ENCODE data around the gene OVCA2.

The OVCA2 gene

DNA sequence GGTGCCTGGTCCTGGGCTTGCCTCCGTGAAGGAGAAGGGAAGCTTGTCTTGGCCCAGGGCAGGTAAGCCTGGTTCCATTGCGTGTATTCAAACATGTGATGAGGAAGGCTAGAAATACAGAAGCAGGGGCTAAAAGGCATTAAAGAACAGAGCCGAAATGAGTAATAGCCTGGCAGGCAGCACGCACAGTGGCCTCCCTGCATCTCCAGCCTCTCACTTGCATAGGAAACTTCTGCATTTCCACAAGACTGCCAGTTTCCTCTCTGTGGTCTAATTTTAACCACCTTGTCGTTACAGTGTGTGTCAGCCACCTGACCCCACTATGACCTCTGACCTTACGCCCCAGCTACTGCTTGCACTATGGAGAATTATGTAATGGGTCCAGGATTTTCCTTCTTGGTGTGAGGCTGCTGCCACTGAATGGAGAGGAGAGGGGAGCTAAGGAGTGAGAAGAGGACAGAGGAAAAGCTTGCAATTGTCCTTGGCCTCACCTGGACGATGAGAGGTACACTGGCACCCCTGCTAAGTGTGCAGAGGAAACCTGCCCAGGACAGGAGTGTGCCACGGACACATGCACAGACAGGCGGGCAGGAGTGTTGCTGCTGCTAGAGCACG lies 45.9 kb downstream of the OVCA2 start:
- H3K27ac ChIP-seq = peak overlapping the region; percentile 40
- H3K4me3 ChIP-seq (ENCODE audit: low read depth, low read length) = no peak overlapping the region
- H3K27me3 ChIP-seq (replicated peaks) = no peaks in the 10 kb centered on the region
- peak; percentile 47 for DNase-seq
- no peak for TF ChIP-seq CTCF (IDR thresholded peaks at IDR 0.05; ENCODE audit: low read depth, low read length, missing control alignments)
- in situ Hi-C loops (cut with HindIII; ENCODE audit: low pct_ligation_motif_present, low sequenced_read_pairs) = loop anchor here (10.0 kb wide), 1 partner anchor 87 kb away; no protein-coding TSS in a partner anchor
- peaks cover 2% of the 10 kb centered on the region for H3K36me3 ChIP-seq (replicated peaks)

- Histone ChIP-seq H3K4me3 (ENCODE audit: low read depth, low read length) (no peak overlapping the region), H3K36me3 (replicated peaks) (peaks cover 2% of the 10 kb centered on the region)
Measured at GRCh38 chr17:2089021-2089422, 47.2 kb downstream of the OVCA2 start.

DNA sequence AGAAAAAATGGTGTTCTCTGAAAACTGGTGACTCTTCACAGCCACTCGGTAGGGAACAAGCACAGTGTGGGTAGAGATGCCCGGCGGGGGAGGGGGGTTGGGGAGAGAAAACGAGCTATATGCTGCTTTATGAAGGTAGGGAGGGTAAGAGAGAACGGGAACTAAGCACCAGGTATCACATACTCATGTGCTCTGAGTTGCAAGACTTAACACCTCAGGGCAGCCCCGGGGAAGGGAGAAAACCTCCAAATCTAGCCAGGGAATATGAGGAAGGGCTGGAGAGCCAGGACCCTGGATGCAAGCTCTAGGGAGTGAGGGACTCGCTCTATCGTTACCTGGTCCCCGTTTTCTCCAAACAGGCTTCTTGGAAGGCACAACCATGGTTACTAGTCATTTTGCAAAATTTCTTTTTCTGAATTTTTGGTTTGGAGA lies 48.4 kb downstream of the OVCA2 start:
- TF ChIP-seq CTCF (IDR thresholded peaks at IDR 0.05; ENCODE audit: low read depth, low read length, missing control alignments) = no peak
- H3K27me3 ChIP-seq (replicated peaks) = no peaks in the 10 kb centered on the region
- DNase-seq = no peak
- H3K27ac ChIP-seq = peak overlapping the region; percentile 78
- peaks cover 2% of the 10 kb centered on the region for H3K36me3 ChIP-seq (replicated peaks)
- no peak overlapping the region for H3K4me3 ChIP-seq (ENCODE audit: low read depth, low read length)
- in situ Hi-C loops (cut with HindIII; ENCODE audit: low pct_ligation_motif_present, low sequenced_read_pairs) = no loop called here

More at GRCh38 chr17:2089021-2089422, 47.2 kb downstream of the OVCA2 start:
- H3K27ac ChIP-seq = peak overlapping the region; percentile 78
- H3K27me3 ChIP-seq (replicated peaks) = no peaks in the 10 kb centered on the region
- no peak for TF ChIP-seq CTCF (IDR thresholded peaks at IDR 0.05; ENCODE audit: low read depth, low read length, missing control alignments)
- in situ Hi-C loops (cut with HindIII; ENCODE audit: low pct_ligation_motif_present, low sequenced_read_pairs) = loop anchor here (10.0 kb wide), 1 partner anchor 86 kb away; no protein-coding TSS in a partner anchor
- peak; percentile 50 for DNase-seq

DNA sequence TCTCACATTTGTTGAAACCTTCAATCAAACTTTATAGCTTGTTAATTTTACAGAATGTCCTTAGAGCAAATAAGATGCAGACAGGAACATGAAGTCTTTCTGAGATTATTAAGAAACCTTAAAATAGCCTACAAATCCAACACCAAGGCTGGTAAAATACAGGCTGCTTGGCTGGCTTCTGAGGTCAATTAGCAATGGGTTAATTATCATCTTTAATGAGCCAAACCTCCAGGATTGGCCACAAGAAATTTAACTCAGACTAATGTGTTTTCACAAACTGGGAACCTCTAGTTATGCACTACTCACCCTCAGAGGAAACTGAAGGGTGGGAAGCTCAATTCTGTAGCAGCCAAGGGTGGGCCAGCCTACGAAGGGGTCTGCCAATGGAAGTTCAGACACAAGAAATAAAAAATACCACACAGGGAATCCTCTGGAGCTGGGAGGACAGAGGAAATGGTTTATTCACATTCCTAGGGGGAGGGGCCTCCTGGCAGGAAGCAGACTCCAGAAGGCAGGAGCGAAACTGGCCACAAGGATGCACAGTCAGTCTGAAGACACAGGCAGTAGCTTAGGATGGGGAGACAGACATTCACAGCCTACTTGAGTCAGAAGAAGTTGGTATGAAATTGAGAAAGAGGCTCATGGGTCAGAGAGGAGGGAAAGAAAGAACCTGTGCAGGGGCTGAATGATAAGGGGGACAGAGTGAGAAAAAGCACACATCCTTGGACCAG lies 49.1 kb downstream of the OVCA2 start:
- peak; percentile 94 for DNase-seq
- Histone ChIP-seq H3K27me3 (replicated peaks) (no peaks in the 10 kb centered on the region), H3K27ac (peak overlapping the region; percentile 78), H3K4me3 (ENCODE audit: low read depth, low read length) (no peak overlapping the region), H3K36me3 (replicated peaks) (peaks cover 2% of the 10 kb centered on the region)
- TF ChIP-seq CTCF (IDR thresholded peaks at IDR 0.05; ENCODE audit: low read depth, low read length, missing control alignments) = peak; percentile 72
- in situ Hi-C loops (cut with HindIII; ENCODE audit: low pct_ligation_motif_present, low sequenced_read_pairs) = no loop called here

- H3K27ac ChIP-seq = no peak overlapping the region
- in situ Hi-C loops (cut with HindIII; ENCODE audit: low pct_ligation_motif_present, low sequenced_read_pairs) = no loop called here
Measured at GRCh38 chr17:2092253-2092652, 50.4 kb downstream of the OVCA2 start.

More at GRCh38 chr17:2092253-2092652, 50.4 kb downstream of the OVCA2 start:
- no peak for TF ChIP-seq CTCF (IDR thresholded peaks at IDR 0.05; ENCODE audit: low read depth, low read length, missing control alignments)
- no peak for DNase-seq
- no peaks in the 10 kb centered on the region for H3K27me3 ChIP-seq (replicated peaks)
- H3K4me3 ChIP-seq (ENCODE audit: low read depth, low read length) = no peak overlapping the region
- peaks cover 2% of the 10 kb centered on the region for H3K36me3 ChIP-seq (replicated peaks)

Data from brain microvascular endothelial cell (primary cell).